NCI-H2081 (cell line): ENCODE measurements around the gene AGO3.

Experiments
- DNase-seq, 2 experiments: peaks; one replicate each; lab custom pipeline; 2025; lab: John Stamatoyannopoulos, UW

The AGO3 gene

DNA sequence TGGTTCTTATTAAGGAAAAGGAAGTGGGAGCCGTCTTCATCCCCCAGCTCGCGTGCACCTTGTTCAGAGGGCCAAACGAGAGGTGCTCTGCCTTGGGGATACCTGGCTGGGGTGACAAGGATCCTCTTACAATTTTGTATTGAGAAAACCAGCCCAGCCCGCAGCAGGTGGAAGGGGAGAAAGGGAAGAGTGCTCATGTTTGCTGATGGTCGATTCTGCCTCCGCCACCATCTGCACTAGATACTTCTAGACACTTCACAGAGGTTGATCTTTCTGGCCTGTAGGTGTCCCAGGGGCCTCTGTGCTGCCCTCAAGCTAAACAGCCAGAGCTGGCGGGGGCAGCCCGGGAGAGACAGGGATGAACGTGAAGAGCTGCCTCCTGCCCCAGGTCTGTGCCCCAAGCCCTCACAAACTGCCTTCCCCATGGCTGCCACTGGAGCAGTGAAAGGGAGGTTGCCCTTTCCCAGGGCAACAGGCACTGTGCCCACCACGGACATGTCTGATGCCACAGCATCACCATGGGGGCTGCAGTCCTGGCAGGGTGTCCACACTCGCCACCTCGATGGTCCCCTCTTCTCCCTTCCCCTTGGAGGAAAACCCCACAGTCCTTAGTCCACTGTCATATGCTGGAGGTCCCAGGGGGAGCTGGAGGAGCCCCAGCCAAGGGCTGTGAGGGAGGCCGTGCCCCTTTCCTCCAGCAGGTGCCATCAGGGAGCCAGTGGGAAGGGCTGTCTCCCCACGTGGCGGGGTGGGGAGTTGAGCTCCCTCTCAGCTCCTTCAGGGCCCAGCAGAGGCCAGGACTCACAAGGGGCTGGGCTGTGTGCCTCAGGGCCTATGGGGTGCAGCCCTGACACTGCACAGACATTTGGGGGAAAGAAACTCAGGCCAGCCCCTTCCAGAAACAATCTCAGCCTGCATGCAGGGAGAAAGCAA is 165.9 kb downstream of the AGO3 start:
- no peak for DNase-seq

DNA sequence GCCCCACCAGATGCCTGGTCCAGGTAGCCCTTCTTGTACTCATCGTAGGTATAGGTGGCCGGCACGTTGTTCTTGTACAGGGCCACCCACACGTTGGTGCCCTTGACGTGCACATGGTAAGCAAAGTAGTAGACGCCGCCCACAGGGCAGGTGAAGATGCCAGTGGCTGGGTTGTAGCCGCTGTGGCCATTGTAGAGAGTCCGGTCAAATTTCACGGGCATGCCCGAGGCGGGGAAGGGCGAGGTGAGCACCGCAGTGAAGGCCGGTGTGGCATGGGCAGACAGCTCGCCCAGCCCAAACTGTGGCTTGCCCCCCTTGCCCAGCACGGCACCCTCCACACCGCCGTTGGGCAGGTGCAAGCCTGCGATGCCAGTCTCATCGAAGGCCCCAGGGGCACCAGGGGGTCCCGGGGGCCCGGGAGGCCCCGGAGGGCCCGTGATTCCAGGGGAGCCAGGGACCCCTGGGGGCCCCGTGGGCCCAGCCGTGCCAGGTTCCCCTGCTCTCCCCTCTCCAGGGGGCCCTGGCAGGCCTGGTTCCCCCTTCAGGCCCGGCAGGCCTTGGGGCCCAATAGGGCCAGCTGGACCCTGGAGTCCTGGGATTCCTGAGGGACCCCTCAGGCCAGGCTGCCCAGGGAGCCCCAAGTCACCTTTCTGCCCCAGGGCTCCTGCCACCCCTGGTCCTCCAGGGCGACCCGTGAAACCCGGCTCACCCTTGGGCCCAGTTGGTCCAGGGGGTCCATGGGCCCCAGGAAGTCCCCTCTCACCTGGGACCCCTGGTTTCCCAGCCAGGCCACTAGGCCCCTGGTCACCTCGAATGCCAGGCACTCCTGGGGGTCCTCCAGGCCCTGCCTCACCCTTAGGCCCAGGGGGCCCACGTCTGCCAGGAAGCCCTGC is 167.0 kb downstream of the AGO3 start:
- DNase-seq: no peak

DNA sequence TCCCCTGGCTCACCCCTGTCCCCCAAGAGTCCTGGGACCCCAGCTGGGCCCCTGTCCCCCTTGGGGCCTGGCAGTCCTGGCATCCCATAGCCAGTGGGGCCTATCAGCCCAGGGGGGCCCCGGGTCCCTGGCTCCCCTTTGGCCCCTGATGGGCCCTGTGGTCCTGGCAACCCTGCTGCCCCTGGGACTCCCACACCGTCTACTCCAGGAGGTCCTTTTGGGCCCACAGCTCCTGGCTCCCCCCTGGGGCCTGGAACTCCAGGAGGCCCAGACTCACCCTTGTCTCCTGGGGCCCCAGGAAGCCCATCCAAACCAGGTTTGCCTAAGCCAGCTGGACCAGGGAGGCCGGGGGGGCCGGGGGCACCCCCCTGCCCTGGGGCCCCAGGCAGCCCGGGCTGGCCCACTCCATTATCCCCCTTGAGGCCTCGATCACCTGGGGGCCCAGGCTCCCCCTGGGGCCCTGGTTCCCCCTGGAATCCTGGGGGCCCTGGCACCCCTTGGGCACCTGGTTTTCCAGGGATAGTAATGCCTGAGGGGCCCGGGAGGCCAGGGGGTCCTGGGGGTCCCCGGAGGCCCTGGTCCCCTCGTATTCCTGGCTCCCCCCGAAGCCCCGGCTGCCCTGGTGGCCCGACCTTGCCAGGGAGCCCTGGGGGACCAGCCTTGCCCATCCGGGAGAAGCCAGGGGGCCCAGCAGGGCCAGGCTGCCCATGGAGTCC is 167.9 kb downstream of the AGO3 start:
- no peak for DNase-seq

- peak; percentile 73 to 85 for DNase-seq
Observed at GRCh38 chr1:36099681-36100341, 168.9 kb downstream of the AGO3 start.

DNA sequence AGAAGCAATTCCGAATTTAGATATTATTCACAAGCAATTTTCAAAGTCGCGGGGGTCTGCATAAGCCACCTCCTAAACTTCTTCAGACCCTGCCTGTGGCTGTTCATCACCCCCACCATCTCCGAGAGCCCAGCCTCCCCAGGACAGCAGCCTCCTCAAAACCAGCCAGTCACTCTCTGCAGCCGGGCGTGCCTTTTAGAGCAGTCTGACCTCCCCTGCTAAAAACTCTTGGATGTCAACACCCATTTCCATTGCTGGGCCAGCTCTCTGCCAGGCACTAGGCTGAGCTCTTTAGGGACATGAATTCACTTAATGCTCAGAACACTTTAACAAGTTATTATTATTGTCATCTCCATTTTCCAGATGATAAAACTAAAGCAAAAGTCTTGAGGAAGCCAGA is 169.5 kb downstream of the AGO3 start:
- DNase-seq: no peak

DNA sequence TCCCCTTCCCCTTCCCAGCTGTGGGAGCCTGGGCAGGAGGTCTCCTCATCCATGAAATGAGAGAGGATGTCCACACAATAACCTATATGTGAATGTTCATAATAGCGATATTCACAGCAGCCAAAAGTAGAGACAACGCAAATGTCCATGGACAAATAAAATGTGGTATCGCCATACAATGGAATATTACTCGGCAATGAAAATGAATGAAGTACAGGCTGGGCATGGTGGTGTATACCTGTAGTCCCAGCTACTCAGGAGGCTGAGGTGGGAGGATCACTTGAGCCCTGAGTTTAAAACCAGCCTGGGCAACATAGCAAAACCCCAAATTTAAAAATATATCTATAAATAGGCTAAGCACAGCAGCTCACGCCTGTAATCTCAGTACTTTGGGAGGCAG is 170.6 kb downstream of the AGO3 start:
- DNase-seq: no peak

- no peak for DNase-seq
Observed at GRCh38 chr1:36106269-36106668, 175.4 kb downstream of the AGO3 start.

DNA sequence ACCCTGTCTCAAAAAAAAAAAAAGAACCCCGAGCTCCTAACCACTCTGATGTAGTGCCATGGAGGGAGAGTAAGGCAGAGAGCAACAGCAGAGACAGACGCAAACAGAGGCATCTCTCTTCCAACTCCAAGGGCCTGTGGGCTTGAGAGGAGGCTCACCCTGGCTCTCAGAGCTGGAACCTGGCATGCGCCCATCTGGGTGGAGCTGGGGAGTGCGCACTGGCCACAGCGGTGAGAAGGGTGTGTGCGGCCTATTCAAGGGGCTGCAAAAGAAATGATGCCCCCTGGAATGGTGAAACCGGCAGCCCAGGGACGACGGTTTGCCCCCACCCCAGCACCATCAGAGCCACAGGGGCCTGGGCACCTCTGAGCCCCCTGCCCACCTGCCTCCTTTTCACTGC is 176.5 kb downstream of the AGO3 start:
- DNase-seq: no peak

DNA sequence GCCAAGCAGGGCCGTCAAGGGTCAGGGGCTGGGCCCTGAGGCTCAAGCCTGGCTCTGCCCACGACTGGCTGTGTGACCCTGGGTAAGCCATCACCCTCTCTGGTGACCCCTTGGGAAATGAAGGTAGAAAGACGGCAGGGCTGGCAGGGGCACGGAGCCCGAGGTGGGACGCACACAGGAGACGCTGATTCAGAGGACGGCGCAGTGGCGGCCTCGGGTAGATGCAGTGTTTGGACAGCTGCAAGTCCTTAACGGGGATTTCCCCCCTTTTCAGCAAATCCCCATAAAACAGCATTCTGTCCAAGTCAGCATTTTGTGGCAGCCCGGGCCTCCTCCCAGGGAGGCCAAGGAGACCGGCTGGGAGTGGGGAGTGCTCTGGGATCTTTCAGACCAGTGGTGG is 177.4 kb downstream of the AGO3 start:
- no peak for DNase-seq

DNA sequence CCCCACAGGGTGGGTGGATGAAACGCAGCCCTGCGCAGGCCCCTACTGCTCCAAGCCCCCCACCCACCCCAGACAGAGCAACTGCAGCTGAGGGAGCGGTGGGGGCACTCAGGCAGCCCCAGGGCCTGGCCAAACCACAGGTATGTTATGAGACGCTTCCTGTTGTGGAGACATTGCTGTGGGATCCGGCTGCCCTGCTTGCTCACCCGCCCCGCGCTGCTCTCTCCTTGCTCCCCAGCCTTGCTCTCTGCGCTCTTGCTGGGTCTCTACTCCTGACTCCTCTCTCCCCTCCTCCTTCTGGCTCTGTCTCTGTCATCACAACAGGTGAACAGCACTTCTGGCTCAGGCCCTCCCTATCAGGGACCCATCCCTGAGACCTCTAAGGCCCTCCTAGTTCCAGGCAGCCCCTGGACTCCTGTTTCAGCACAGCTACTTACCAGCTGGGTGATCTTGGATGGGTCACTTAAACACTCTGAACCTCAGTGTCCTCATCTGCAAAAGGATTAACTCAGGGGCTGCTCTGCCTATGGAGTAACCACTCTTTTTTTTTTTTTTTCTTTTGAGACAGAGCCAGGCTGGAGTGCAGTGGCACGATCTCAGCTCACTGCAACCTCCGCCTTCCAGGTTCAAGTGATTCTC is 178.3 kb downstream of the AGO3 start:
- DNase-seq: no peak

GRCh38 chr1:36111151-36111550 is 180.2 kb downstream of the AGO3 start:
- no peak for DNase-seq

DNA sequence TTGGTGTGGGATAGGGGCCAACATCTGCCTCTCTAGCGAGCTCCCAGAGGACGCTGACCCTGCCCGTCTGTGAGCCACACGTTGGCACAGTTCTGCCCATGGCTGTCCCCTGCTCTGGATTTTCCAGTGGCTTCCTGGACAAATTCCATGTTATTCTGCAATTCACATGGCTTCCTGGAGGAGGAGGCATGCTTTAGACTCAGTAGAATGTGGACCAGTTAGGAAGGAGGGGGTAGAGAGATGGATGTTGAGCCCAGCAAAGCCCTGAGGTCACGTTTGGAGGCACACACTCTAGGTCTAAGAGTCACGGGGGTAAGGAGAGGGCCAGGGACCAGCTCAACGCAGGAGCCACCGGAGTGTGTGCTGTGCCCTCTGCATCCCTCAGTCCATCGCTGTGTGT is 181.9 kb downstream of the AGO3 start:
- no peak for DNase-seq

- DNase-seq: no peak
Observed at GRCh38 chr1:36114371-36114770, 183.5 kb downstream of the AGO3 start.

DNA sequence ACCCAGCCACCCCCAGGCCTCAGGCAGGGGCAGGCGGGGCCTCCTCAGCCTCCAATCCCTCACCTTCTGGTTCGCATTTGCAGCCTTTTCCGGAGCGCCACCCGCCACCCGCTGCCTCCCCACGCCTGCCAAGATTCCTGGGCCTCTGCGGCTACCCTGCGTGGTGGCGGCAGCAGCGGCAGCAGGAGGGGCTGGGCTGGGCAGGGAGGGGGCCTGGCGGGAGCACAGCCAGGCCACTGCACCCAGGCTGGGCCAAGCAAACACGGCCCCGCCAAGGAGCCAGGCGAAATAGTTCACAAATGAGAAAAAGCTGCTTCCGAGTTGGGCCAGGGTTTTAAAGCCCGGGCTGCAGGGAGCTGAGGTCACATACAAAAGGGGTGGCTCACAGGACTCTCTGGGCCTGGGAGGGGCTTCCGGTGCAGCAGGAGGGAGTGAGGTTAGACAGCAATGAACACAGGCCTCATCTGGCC is 184.3 kb downstream of the AGO3 start:
- DNase-seq: no peak

DNA sequence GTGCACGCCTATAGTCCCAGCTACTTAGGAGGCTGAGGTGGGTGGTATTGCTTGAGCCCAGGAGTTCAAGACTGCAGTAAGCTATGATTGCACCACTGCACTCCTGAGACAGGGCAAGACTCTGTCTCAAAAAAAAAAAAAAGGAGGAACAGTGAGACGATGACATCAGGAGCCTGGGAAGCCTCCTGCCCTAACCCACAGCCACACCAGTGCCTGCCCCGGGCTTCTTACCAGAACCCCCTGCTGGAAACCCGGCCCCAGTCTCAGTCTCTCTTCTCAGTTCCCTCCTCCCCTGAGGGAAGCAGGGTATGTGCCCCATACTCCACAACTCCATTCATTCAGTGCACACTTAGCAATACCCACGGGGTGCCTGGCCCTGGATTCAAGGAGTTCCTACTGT is 185.0 kb downstream of the AGO3 start:
- DNase-seq: no peak

- DNase-seq: no peak
Observed at GRCh38 chr1:36116901-36117300, 186.0 kb downstream of the AGO3 start.

DNA sequence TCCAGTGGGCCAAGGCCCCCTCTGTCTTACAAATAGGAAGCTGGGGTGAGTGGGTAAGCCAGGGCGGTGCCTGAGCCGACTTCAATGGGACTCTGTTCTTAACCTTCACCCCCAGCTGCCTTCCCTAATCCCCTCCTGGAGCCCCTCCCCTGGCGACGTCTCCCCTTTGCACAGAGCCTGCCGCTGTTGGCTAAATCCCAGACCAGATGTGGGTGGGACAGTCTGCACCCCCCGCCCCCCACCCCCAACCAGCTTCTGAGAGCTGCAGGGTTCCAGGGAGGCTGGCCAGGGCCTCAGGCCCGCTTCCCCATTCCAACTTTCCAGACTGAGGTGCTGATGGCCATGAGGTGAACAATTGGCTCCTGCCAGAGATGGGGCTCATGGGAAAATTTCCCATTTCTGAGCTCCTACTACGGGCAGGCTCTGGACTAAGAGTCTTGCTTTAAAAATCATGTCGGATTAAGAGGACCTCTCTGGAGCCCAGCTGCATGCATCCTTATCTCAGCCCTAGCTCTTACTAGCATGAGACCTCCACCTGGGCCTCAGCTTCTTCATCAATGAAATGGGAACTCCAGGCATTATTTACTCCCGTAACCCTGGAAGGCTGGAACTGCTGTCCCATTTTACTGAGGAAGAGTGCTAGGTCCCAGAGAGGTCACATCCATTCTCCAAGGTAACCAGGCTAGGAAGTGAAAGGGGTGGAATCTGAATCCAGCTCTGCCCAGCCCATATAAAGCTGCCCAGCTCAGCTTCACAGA is 187.7 kb downstream of the AGO3 start:
- no peak for DNase-seq

- DNase-seq: no peak
Observed at GRCh38 chr1:36119456-36119855, 188.6 kb downstream of the AGO3 start.
